HepG2 (cell line): Measurements from ENCODE around the gene ZER1. TPM values are rescaled to one million over a fixed set of nuclear protein-coding genes. Genes with fewer than 3 reads are reported as not detected.

Experiments
- ATAC-seq: fragments of 200-7000 bp; cut with Tn5 transposase; 3 replicates; pipeline ENCODE4 v1.9.1; 2020; ENCODE audit warnings: mild to moderate bottlenecking, moderate library complexity
- BruUV-seq: library from RNA; stranded (reverse); fragments of 400-500 nt; replicated peaks from 2 replicates; lab custom pipeline; 2021; lab: Mats Ljungman, UMichigan
- CTCF ChIA-PET: fragments of 300-600 bp; formaldehyde crosslinking; extraction: SDS; loops from one replicate; lab custom pipeline; 2021; ENCODE audit warnings: low total read pairs, inconsistent platforms, low intra/inter-chr PET ratio; lab: Yijun Ruan, JAX
- POLR2A ChIA-PET: fragments of 350-600 bp; sonication (Branson Sonifier 250); formaldehyde crosslinking; loops from one replicate; lab custom pipeline; 2020; ENCODE audit warnings: antibody characterized with exemption, inconsistent platforms; lab: Yijun Ruan, JAX
- DNase-seq: peaks from one replicate; pipeline ENCODE4 v3.0.0-alpha.2; 2015; ENCODE audit warnings: low spot score
- FAIRE-seq: peaks from 3 replicates; lab custom pipeline; 2011; peaks lifted over from hg19 to GRCh38; lab: Jason Lieb, UNC
- H2AFZ ChIP-seq: one replicate; pipeline ENCODE4 v1.6.1; 2011; ENCODE audit warnings: low read length, inconsistent platforms
- H3K27ac ChIP-seq: fragments of 300-600 bp; 3 replicates; pipeline ENCODE4 v1.8.0; 2011; ENCODE audit warnings: mixed run types, mild to moderate bottlenecking, mixed read lengths, low read length, inconsistent platforms; ENCODE audit not compliant: insufficient read depth; ENCODE audit errors: extremely low read length
- H3K27me3 ChIP-seq, 2 experiments: fragments of 200-600 bp in 1 of 2; 2 replicates in 1 of 2; 3 replicates in 1 of 2; pipeline versions ENCODE4 v1.6.0 to v1.8.0; 2011; ENCODE audit warnings: low read length in 2 of 2, mild to moderate bottlenecking in 2 of 2, moderate library complexity in 2 of 2, inconsistent platforms in 1 of 2; ENCODE audit not compliant: insufficient read depth in 2 of 2, control insufficient read depth in 1 of 2
- H3K36me3 ChIP-seq, 2 experiments: fragments of 200-600 bp in 1 of 2; replicated peaks in 1 of 2; 2 replicates in 1 of 2; 3 replicates in 1 of 2; pipeline versions ENCODE4 v1.5.1 to v1.8.0; 2011; ENCODE audit warnings: low read length in 2 of 2, inconsistent platforms in 1 of 2; ENCODE audit not compliant: insufficient read depth in 2 of 2, control insufficient read depth in 1 of 2
- H3K4me1 ChIP-seq: 2 replicates; pipeline ENCODE4 v1.5.1; 2012; ENCODE audit warnings: low read length, inconsistent platforms; ENCODE audit not compliant: insufficient read depth
- H3K4me2 ChIP-seq: 2 replicates; pipeline ENCODE4 v1.6.0; 2011; ENCODE audit warnings: low read depth, low read length, inconsistent platforms
- H3K4me3 ChIP-seq, 3 experiments: fragments of 200-600 bp in 1 of 3; sonication (generic), shearing (Covaris generic) in 1 of 3; replicated peaks in 1 of 3; 2 replicates each; pipeline ENCODE4 v1.5.1; 2011 to 2016; ENCODE audit warnings: low read length in 3 of 3, inconsistent platforms in 2 of 3, low read depth in 2 of 3, mild to moderate bottlenecking in 2 of 3, control low read depth in 1 of 3, mixed read lengths in 1 of 3; ENCODE audit not compliant: insufficient read depth in 1 of 3
- H3K79me2 ChIP-seq: one replicate; pipeline ENCODE4 v1.6.1; 2011; ENCODE audit warnings: low read length, inconsistent platforms; ENCODE audit not compliant: insufficient read depth
- H3K9ac ChIP-seq: 2 replicates; pipeline ENCODE4 v1.6.0; 2011; ENCODE audit warnings: mild to moderate bottlenecking, low read depth, low read length, inconsistent platforms; ENCODE audit not compliant: insufficient read depth
- H3K9me3 ChIP-seq: 2 replicates; pipeline ENCODE4 v1.5.1; 2012; ENCODE audit warnings: mild to moderate bottlenecking, low read length
- H4K20me1 ChIP-seq: 2 replicates; pipeline ENCODE4 v1.6.0; 2011; ENCODE audit warnings: inconsistent platforms, mild to moderate bottlenecking, low read length, moderate library complexity; ENCODE audit not compliant: insufficient read depth
- ASH2L ChIP-seq: fragments of 300-600, 200-600 bp; sonication (generic); IDR thresholded peaks from 2 replicates; pipeline ENCODE4 v1.7.0; 2017; ENCODE audit warnings: low read depth, mild to moderate bottlenecking, moderate library complexity, mixed read lengths, low read length; ENCODE audit not compliant: insufficient read length
- ATF7-NPFF ChIP-seq: sonication (generic); formaldehyde crosslinking; IDR thresholded peaks from 2 replicates; pipeline ENCODE4 v1.8.1; 2023; ENCODE audit warnings: mild to moderate bottlenecking, low read depth, missing genetic modification reagents, moderate library complexity
- ELF4 ChIP-seq: sonication (generic); formaldehyde crosslinking; IDR thresholded peaks from 2 replicates; pipeline ENCODE4 v1.5.0; 2020; ENCODE audit warnings: missing genetic modification reagents, mild to moderate bottlenecking, moderate library complexity, borderline replicate concordance
- GABPB1 ChIP-seq: IDR thresholded peaks from 2 replicates; pipeline ENCODE4 v1.6.1; 2016; ENCODE audit warnings: mild to moderate bottlenecking, missing genetic modification reagents, moderate library complexity, missing compliant biosample characterization
- HOXA3 ChIP-seq: sonication (generic); formaldehyde crosslinking; IDR thresholded peaks from 2 replicates; pipeline ENCODE4 v1.5.0; 2020; ENCODE audit warnings: missing genetic modification reagents
- KAT8 ChIP-seq: IDR thresholded peaks from 2 replicates; pipeline ENCODE4 v1.6.1; 2016; ENCODE audit warnings: missing genetic modification reagents, missing compliant biosample characterization
- PAF1 ChIP-seq: IDR thresholded peaks from 2 replicates; pipeline ENCODE4 v1.6.1; 2016; ENCODE audit warnings: missing genetic modification reagents, missing compliant biosample characterization
- SP1 ChIP-seq, 2 experiments: fragments of 450-650 bp in 1 of 2; sonication (generic) in 1 of 2; formaldehyde crosslinking in 1 of 2; IDR thresholded peaks; 2 replicates each; pipeline versions ENCODE4 v1.4.0 to v1.6.1; 2016 to 2020; ENCODE audit warnings: missing genetic modification reagents in 1 of 2
- TBL1XR1 ChIP-seq: fragments of 150-350 bp; IDR thresholded peaks from 2 replicates; pipeline ENCODE4 v1.6.1; 2014; ENCODE audit warnings: borderline replicate concordance, low read length; ENCODE audit not compliant: partially characterized antibody
- ZNF253 ChIP-seq: sonication (generic); formaldehyde crosslinking; IDR thresholded peaks from 2 replicates; pipeline ENCODE4 v1.8.0; 2022; ENCODE audit warnings: mild to moderate bottlenecking, missing genetic modification reagents, borderline replicate concordance
- WGBS: methylation state at CpG from one replicate; pipeline ENCODE4 v1.1.6; 2017; ENCODE audit warnings: low lambda C conversion rate; 5-methylcytosine and 5-hydroxymethylcytosine counted together
- in situ Hi-C: cut with HindIII; loops from 2 replicates; pipeline ENCODE4 v1.10.0; 2017; ENCODE audit warnings: low pct_unique_long_range_greater_than_20kb; ENCODE audit not compliant: extremely low pct_ligation_motif_present
- intact Hi-C: fragments of 100-400 bp; cut with micrococcal nuclease; formaldehyde crosslinking; loops from one replicate; pipeline ENCODE4 v1.10.0; 2022; ENCODE audit not compliant: unreplicated experiment
- polyA plus RNA-seq, 8 experiments: library from polyadenylated mRNA; depleted of rRNA in 3 of 8; stranded (reverse) in 7 of 8; unstranded in 1 of 8; fragments of >200 nt; fragmentation: Illumina TruSeq in 4 of 8; extraction: Trizol in 4 of 8; gene quantifications; 2 replicates each; pipeline versions ENCODE4 v1.2.1 to v1.2.3, GENCODE V29; 2011 to 2016; ENCODE audit warnings: low read depth in 4 of 8, missing spikeins in 1 of 8, mixed read lengths in 1 of 8; ENCODE audit not compliant: insufficient read depth in 1 of 8
- total RNA-seq, 5 experiments: library from RNA; depleted of rRNA; stranded (reverse); fragments of >200 nt; fragmentation: Illumina TruSeq; extraction: Trizol; gene quantifications; 2 replicates each; pipeline ENCODE4 v1.2.3, GENCODE V29; 2016; ENCODE audit warnings: low read depth in 1 of 5
- TF ChIP-seq, protein P1 (sequence below): sonication (generic); formaldehyde crosslinking; conservative IDR thresholded peaks from 2 replicates; pipeline ENCODE4 v1.4.0; 2020; ENCODE audit warnings: mild to moderate bottlenecking, missing genetic modification reagents, moderate library complexity
- TF ChIP-seq, protein P2 (sequence below): sonication (generic); formaldehyde crosslinking; conservative IDR thresholded peaks from 2 replicates; pipeline ENCODE4 v1.8.0; 2022; ENCODE audit warnings: mild to moderate bottlenecking, moderate library complexity, missing genetic modification reagents

Gene ZER1
- total and polyA plus RNA-seq, 2 of the 13 experiments (the other 11 are each of a cell fraction or from before 2014, with no cell fraction given), result 7.7 to 40.0 TPM

DNA sequence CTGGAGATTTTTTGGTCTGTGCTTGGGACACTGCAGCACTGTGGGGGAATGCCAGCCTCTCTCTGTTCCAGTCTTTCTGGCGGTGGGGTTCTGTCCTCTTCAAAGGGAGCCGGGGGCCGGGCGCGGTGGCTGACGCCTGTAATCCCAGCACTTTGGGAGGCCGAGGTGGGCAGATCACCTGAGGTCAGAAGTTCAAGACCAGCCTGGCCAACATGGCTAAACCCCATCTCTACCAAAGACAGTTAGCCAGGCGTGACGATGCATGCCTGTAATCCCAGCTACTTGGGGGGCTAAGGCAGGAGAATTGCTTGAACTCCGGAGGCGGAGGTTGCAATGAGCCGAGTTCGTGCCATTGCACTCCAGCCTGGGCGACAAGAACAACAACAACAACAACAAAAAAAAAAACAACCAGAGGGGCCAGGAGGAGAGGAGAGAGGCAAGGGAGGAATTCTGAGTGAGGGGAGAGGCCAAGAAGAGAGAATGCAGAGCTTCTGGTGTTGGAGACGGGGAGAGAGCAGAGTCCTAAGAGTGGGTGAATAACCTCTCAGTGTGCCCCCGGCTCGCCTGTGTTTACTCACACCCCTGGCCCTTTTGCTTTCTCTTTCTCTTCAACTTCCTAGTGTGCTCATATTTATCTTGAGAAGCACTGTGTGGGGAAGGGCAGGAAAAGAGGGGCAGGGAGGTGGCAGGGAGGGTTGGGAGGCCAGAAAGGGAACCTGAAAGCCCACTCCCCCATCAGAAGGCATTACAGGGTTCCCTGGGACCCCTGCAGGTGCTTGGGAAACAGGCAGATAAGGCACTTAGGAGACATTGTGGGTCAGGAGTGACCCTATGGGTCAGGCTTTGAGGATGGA, 85.9 kb downstream of the ZER1 start (continued):
- TF ChIP-seq KAT8 (CRISPR knock-in tag) (0 out of 2 replicates have a peak, but pooled peaks have one; percentile 32), ASH2L (no peak), HOXA3 (CRISPR knock-in tag) (no peak)
- TF ChIP-seq, protein P1, sequence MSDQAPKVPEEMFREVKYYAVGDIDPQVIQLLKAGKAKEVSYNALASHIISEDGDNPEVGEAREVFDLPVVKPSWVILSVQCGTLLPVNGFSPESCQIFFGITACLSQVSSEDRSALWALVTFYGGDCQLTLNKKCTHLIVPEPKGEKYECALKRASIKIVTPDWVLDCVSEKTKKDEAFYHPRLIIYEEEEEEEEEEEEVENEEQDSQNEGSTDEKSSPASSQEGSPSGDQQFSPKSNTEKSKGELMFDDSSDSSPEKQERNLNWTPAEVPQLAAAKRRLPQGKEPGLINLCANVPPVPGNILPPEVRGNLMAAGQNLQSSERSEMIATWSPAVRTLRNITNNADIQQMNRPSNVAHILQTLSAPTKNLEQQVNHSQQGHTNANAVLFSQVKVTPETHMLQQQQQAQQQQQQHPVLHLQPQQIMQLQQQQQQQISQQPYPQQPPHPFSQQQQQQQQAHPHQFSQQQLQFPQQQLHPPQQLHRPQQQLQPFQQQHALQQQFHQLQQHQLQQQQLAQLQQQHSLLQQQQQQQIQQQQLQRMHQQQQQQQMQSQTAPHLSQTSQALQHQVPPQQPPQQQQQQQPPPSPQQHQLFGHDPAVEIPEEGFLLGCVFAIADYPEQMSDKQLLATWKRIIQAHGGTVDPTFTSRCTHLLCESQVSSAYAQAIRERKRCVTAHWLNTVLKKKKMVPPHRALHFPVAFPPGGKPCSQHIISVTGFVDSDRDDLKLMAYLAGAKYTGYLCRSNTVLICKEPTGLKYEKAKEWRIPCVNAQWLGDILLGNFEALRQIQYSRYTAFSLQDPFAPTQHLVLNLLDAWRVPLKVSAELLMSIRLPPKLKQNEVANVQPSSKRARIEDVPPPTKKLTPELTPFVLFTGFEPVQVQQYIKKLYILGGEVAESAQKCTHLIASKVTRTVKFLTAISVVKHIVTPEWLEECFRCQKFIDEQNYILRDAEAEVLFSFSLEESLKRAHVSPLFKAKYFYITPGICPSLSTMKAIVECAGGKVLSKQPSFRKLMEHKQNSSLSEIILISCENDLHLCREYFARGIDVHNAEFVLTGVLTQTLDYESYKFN (CRISPR knock-in tag), result peak; percentile 44; the same call in 1 of the 2 replicates

DNA sequence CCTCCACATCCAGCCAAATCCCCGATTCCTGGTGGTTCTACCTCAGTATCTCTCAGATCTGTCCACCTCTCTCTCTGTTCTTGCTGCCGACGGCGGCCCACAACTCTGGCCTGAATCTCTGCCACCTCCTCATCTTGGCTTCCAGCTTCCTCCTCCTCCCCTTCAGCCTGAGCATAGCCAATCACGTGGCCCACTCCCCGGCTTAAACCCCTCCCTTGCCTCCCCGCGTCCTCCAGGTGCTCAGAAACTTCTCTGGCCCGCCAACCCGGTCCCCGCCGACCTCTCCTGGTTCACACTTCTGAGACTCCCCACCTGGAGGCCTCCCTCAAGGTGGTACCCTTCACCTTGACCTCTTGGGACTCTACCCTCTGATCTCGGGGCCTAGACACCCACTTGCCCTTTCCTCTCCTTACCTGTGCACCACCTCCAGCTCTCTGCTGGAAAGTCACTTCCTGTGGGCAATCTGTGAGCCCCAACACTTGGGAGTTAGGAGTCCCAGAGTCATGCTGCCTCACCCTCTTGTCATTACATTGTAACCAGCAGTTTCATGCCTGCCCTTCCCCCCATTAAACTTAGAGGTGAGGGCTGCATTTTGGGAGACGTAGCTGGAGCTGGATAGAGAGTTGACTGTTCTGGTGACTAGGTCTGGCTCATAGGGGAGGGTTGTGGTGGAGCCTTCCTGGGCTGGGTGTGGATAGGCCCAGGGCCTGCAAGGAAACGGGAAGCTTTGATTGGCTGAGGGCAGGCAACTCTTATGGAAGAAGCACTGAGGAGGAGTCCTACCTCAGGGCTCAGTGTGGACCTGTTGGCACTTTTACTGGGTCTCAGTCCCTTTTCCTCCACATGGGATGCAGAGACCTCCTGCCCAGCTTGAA, 87.2 kb downstream of the ZER1 start:
- Histone ChIP-seq H3K27me3 (no peaks in the 10 kb centered on the region; a peak in 1 of 5 replicates), H3K9ac (peak overlapping the region; percentile 87), H3K4me3 (peak overlapping the region; percentile 60 to 83 (median 67)), H2AFZ (peak overlapping the region; percentile 65), H3K4me1 (peaks cover 54% of the 10 kb centered on the region), H3K4me2 (peak overlapping the region; percentile 95), H3K79me2 (peaks cover 7% of the 10 kb centered on the region), H3K9me3 (no peaks in the 10 kb centered on the region), H3K36me3 (no peaks in the 10 kb centered on the region), H3K27ac (peak overlapping the region; percentile 73), H4K20me1 (no peaks in the 10 kb centered on the region)
- in situ Hi-C loops, result no loop called here
- DNase-seq (peak; percentile 82), FAIRE-seq (peak; percentile 76), ATAC-seq (peak; percentile 86)
- no TSS peak for BruUV-seq
- POLR2A ChIA-PET, result interaction anchor here (1.0 to 5.0 kb wide), 18 partner anchors 8 to 787 kb away, joined by 3 to 33 read pairs (median 6); partner anchors contain the start of genes DYNC2I2, ENDOG, PKN3 and ZDHHC12
- CTCF ChIA-PET, result no interaction called here
- under 1% methylated on average over 15 of the region's 15 CpGs for WGBS
- intact Hi-C loops, result loop anchor here (5.0 kb wide), 1 partner anchor 47 kb away; no protein-coding TSS in a partner anchor
- TF ChIP-seq ELF4 (CRISPR knock-in tag), result peak; percentile 88
- TF ChIP-seq, protein P2, sequence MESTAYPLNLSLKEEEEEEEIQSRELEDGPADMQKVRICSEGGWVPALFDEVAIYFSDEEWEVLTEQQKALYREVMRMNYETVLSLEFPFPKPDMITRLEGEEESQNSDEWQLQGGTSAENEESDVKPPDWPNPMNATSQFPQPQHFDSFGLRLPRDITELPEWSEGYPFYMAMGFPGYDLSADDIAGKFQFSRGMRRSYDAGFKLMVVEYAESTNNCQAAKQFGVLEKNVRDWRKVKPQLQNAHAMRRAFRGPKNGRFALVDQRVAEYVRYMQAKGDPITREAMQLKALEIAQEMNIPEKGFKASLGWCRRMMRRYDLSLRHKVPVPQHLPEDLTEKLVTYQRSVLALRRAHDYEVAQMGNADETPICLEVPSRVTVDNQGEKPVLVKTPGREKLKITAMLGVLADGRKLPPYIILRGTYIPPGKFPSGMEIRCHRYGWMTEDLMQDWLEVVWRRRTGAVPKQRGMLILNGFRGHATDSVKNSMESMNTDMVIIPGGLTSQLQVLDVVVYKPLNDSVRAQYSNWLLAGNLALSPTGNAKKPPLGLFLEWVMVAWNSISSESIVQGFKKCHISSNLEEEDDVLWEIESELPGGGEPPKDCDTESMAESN (CRISPR knock-in tag), result 0 out of 2 replicates have a peak, but pooled peaks have one; percentile 32
- TF ChIP-seq TBL1XR1, result no peak
- peak; percentile 58; the same call in 1 of the 2 replicates for TF ChIP-seq GABPB1
- no peak for TF ChIP-seq PAF1 (CRISPR knock-in tag)
- no peak for TF ChIP-seq ZNF253 (CRISPR knock-in tag)
- TF ChIP-seq SP1 (IDR thresholded peaks at IDR 0.05), result no peak
- no peak for TF ChIP-seq SP1 (CRISPR knock-in tag; IDR thresholded peaks at IDR 0.05)
- TF ChIP-seq ATF7-NPFF (CRISPR knock-in tag), result no peak
